ENCODE results near the gene SLC29A2.

The SLC29A2 gene, protein sequence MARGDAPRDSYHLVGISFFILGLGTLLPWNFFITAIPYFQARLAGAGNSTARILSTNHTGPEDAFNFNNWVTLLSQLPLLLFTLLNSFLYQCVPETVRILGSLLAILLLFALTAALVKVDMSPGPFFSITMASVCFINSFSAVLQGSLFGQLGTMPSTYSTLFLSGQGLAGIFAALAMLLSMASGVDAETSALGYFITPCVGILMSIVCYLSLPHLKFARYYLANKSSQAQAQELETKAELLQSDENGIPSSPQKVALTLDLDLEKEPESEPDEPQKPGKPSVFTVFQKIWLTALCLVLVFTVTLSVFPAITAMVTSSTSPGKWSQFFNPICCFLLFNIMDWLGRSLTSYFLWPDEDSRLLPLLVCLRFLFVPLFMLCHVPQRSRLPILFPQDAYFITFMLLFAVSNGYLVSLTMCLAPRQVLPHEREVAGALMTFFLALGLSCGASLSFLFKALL

GRCh38 chr11:66371627-66372415 lies at the start of gene SLC29A2:
TSS of gene SLC29A2 (minus strand) at chr11:66371760. CDS start at chr11:66371591, 169 bp downstream.
- peak; percentile 82 to 84 for ATAC-seq

- no peak for ATAC-seq
Measured at GRCh38 chr11:66420671-66421476, 49.3 kb upstream of the SLC29A2 start, which contains the start of gene NPAS4. TSS of gene NPAS4 (plus strand) at chr11:66421035. CDS start at chr11:66421180, 145 bp downstream.

DNA sequence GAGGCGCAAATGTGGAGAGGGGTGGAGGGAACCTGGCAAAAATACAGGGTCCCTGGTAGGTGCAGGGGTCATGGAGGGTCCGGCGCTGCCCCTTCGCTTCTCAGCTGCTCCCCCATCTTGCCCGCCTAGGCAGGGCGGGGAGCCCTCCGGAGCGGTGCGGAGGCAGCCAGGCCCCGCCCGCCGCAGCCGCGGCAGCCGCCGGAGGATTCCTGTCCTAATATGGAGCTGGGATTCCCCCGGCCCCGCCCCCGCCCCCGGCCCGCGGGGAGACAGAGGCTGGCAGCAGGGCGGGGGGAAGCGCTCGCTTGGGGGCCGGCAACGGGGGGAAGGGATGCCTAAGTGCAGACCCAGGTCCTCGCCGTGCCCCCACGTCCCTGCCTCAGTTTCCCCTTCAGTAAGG lies 48.3 kb upstream of the SLC29A2 start:
- no peak for ATAC-seq

- no peak for ATAC-seq
Measured at GRCh38 chr11:66418986-66419308, 47.4 kb upstream of the SLC29A2 start.

- ATAC-seq = peak; percentile 89 to 91
Measured at GRCh38 chr11:66418168-66418985, 46.8 kb upstream of the SLC29A2 start.

- no peak for ATAC-seq
Measured at GRCh38 chr11:66417000-66417399, 45.4 kb upstream of the SLC29A2 start.

DNA sequence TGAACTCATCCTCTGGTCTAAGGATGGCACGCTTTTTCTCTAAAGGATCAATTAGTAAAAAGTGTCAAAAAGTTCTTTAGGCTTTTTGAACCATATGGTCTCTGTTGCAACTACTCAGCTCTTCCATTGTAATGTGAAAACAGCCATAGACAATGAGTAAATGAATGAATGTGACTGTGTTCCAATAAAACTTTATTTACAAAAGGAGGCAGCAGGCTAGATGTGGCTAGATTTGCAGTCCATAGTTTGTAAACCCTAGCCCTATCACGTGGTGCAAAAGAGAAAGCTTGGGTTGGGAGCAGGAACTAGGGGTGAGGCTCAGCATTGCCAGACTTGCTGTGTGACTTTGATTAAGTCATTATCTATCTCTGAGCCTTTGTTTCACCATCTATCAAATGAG lies 43.9 kb upstream of the SLC29A2 start:
- no peak for ATAC-seq

DNA sequence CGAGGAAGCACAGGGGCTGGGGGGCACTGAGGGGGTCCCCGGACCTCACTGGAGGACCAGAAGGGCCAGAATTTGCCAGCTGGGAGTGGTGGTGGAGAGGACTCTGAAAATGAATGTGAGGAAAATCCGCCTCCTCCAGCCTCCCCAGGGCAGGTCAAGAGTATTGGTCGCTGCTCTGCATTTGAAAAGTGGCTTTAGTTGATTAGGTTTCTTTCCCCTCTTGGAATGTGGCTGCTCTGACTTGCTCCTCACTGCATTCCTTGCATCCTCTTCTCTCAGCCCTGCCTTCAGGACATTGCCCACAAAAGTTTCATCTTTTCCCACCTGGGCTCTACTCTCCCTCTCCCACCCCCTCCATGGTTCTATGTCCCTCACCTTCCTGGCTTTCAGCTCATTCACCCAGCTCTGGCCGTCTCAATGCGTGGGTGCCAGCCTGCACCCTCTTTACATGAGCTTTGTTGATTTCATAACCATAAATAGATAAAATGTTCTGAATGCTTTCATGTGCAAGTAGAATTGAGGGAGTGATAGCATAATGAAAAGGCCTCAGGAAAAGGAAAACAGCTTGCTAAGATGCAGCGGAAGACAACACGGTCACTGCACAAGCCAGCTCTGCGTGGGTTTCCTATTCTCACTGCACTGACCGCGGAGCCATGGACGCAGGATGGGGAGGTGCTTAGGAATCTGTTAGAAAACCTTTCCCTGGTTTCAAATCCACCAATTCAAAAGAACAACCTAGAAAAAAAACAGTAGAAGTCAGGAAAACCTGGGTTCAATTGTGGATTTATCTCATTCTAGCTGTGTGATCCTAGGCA lies 42.8 kb upstream of the SLC29A2 start:
- no peak for ATAC-seq

GRCh38 chr11:66413167-66413566 lies 41.6 kb upstream of the SLC29A2 start:
- no peak for ATAC-seq

DNA sequence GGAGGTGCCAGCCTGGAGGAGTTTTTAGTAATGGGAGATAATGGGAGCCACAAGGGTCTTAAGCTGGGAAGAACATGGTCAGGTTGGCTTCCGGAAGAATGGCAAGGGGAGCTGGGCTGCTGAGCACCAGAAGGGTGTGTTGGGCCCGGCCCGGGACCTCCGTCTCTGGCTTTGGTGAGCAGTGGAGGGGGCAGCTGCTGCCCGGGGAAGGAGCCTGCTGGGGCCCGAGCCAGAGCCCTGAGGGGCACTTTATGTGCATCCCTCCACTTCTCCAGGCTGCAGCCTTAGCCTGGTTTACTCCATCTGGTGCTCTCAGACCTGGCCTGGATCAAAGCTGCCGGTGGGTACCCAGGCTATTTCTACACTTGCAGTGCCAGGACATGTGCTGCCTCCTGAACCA lies 40.5 kb upstream of the SLC29A2 start:
- no peak for ATAC-seq

- ATAC-seq = no peak
Measured at GRCh38 chr11:66411323-66411722, 39.8 kb upstream of the SLC29A2 start.

- ATAC-seq = no peak
Measured at GRCh38 chr11:66410191-66410590, 38.6 kb upstream of the SLC29A2 start.

GRCh38 chr11:66409226-66409625 lies 37.7 kb upstream of the SLC29A2 start:
- ATAC-seq = no peak

- peak; percentile 87 to 88 for ATAC-seq
Measured at GRCh38 chr11:66408488-66409214, 37.1 kb upstream of the SLC29A2 start.

GRCh38 chr11:66407651-66408050 lies 36.1 kb upstream of the SLC29A2 start:
- ATAC-seq = no peak

DNA sequence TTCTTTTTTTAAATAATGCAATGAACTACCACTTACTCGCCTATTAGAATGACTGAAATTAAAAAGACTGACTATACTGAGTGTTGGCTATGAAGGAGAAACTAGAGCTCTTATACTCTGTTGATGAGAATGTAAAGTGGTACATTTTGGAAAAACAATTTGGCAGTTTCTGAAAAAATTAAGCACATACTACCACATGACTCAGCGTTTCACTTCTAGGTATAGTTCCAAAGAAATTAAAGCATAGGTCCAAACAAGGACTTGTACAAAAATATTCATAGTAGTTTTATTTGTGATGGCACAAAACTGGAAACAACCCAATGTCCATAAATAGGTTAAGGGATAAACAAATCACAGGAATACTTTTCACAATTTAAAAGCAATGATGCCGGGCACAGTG lies 22.4 kb upstream of the SLC29A2 start:
- ATAC-seq = no peak

DNA sequence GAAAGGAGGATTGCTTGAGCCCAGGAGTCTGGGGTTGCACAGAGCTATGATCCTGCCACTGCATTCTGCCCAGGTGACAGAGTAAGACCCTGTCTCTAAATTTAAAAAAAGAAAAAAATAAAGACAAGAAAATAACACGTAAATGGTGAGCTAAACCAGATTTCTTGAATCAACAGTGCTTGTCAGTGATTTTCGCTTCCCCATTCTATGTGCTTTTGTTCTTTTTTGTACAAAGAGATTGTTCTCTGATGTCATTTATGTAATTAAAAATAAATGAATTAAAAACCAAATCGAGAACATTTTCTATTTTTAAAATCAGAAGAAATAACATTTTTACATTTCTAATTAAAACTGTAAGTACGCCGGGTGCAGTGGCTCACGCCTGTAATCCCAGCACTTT lies 19.8 kb upstream of the SLC29A2 start:
- no peak for ATAC-seq

DNA sequence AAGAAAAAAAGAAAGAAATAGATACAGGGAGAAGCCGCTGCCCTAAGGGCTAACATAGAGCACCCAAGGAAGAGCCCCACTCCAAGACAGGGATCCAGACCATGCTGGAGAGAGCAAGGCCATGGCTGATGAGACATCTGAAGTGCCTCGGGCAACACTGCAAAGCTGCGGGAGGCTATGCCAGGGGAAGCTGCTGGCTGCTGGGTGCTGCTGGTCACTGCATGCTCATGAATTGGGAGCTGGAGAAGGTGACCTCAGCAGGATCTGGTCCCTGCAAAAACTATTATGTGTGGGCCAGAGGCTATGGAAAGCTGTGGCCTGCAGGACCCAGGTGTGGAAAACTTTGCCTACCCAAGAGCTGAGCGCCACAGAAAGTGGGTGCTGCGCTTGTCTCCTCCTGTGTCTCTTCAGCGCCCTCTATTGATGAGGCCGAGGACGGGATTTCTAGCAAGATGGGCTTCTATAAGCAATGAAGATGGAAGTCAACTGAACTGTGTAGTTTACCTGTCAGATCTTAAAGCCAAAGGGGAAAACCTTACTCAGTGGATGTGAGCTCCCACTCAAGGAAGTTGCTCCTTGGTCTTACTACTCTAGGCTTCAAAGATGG lies 17.3 kb upstream of the SLC29A2 start:
- peak; percentile 33 to 46 for ATAC-seq

GRCh38 chr11:66386171-66387069 lies 14.9 kb upstream of the SLC29A2 start:
- peak in 1 of 2 donors; percentile 56 for ATAC-seq
